GM12878 (cell line): ENCODE data around the gene PLXNB2. TPM values are rescaled to one million over a fixed set of nuclear protein-coding genes. Genes with fewer than 3 reads are reported as not detected.

Experiments used
- ATAC-seq: fragments of 200-7000 bp; cut with Tn5 transposase; 3 replicates; pipeline ENCODE4 v1.9.1; 2020; ENCODE audit warnings: mild to moderate bottlenecking, moderate library complexity
- BruUV-seq: library from RNA; stranded (reverse); fragments of 400-500 nt; replicated peaks from 2 replicates; lab custom pipeline; 2021; lab: Mats Ljungman, UMichigan
- CTCF ChIA-PET: fragments of 300-600 bp; sonication (Branson Sonifier 250); formaldehyde crosslinking; extraction: SDS; loops from one replicate; lab custom pipeline; 2021; ENCODE audit warnings: inconsistent platforms; lab: Yijun Ruan, JAX
- POLR2A ChIA-PET: fragments of 350-600 bp; formaldehyde crosslinking; extraction: SDS; loops from one replicate; lab custom pipeline; 2021; ENCODE audit warnings: inconsistent platforms; lab: Charles Lee
- RAD21 ChIA-PET: fragments of 300-600 bp; sonication (Branson Sonifier 250); formaldehyde crosslinking; loops from one replicate; lab custom pipeline; 2023; ENCODE audit warnings: antibody characterized with exemption; ENCODE audit not compliant: unreplicated experiment; lab: Charles Lee
- SMC1A ChIA-PET: fragments of 300-600 bp; sonication (Branson Sonifier 250); formaldehyde crosslinking; loops from one replicate; lab custom pipeline; 2023; ENCODE audit not compliant: unreplicated experiment, uncharacterized antibody; lab: Charles Lee
- DNase-seq: peaks from one replicate; pipeline ENCODE4 v3.0.0-alpha.2; 2011; ENCODE audit warnings: low read depth, low spot score
- FAIRE-seq: peaks from 3 replicates; lab custom pipeline; 2011; peaks lifted over from hg19 to GRCh38; lab: Jason Lieb, UNC
- H2AFZ ChIP-seq: 2 replicates; pipeline ENCODE4 v1.6.0; 2011; ENCODE audit warnings: low read depth, low read length, control low read depth; ENCODE audit not compliant: control insufficient read depth
- H3K27ac ChIP-seq: 2 replicates; pipeline ENCODE4 v1.5.1; 2011; ENCODE audit warnings: control low read depth; ENCODE audit not compliant: control insufficient read depth, insufficient read depth
- H3K27me3 ChIP-seq, 2 experiments: replicated peaks in 1 of 2; 2 replicates each; pipeline versions ENCODE4 v1.6.0 to v1.6.1; 2011; ENCODE audit warnings: low read length in 1 of 2; ENCODE audit not compliant: control insufficient read depth in 2 of 2, insufficient read depth in 2 of 2
- H3K36me3 ChIP-seq, 2 experiments: 2 replicates each; pipeline ENCODE4 v1.5.1; 2011; ENCODE audit warnings: low read length in 1 of 2; ENCODE audit not compliant: control insufficient read depth in 2 of 2, insufficient read depth in 2 of 2
- H3K4me1 ChIP-seq: 2 replicates; pipeline ENCODE4 v1.6.1; 2011; ENCODE audit warnings: mild to moderate bottlenecking, low read length, moderate library complexity, mixed read lengths; ENCODE audit not compliant: control insufficient read depth, insufficient read depth
- H3K4me2 ChIP-seq: 2 replicates; pipeline ENCODE4 v1.6.0; 2011; ENCODE audit warnings: control low read depth; ENCODE audit not compliant: control insufficient read depth, insufficient read depth
- H3K4me3 ChIP-seq: fragments of 200-600 bp; sonication (generic); 2 replicates; pipeline ENCODE4 v1.5.1; 2016
- H3K79me2 ChIP-seq: 2 replicates; pipeline ENCODE4 v1.6.0; 2011; ENCODE audit warnings: low read length; ENCODE audit not compliant: control insufficient read depth, insufficient read depth
- H3K9ac ChIP-seq: 2 replicates; pipeline ENCODE4 v1.8.0; 2011; ENCODE audit warnings: low read length, control low read depth, mixed read lengths; ENCODE audit not compliant: control insufficient read depth, insufficient read depth
- H3K9me3 ChIP-seq: replicated peaks from 3 replicates; pipeline ENCODE4 v1.5.1; 2011; ENCODE audit warnings: mild to moderate bottlenecking, low read length; ENCODE audit not compliant: control insufficient read depth, insufficient read depth
- H4K20me1 ChIP-seq: 2 replicates; pipeline ENCODE4 v1.6.0; 2011; ENCODE audit not compliant: control insufficient read depth, insufficient read depth
- ESRRA ChIP-seq: IDR thresholded peaks from 2 replicates; pipeline ENCODE4 v1.6.1; 2012; ENCODE audit warnings: mild to moderate bottlenecking, low read length, improper control_type of control experiment
- JUNB ChIP-seq: IDR thresholded peaks from 2 replicates; pipeline ENCODE4 v1.6.1; 2016; ENCODE audit warnings: antibody characterized with exemption, mild to moderate bottlenecking
- MTA2 ChIP-seq: fragments of 450-650 bp; IDR thresholded peaks from 2 replicates; pipeline ENCODE4 v1.6.1; 2016; ENCODE audit warnings: low read depth, mild to moderate bottlenecking, moderate library complexity
- MYB ChIP-seq: fragments of 150-350 bp; IDR thresholded peaks from 2 replicates; pipeline ENCODE4 v1.6.1; 2014; ENCODE audit warnings: mild to moderate bottlenecking, low read depth, low read length, borderline replicate concordance
- NBN ChIP-seq: fragments of 450-650 bp; IDR thresholded peaks from 2 replicates; pipeline ENCODE4 v1.6.1; 2016
- NR2F1 ChIP-seq: fragments of 450-650 bp; conservative IDR thresholded peaks from 2 replicates; pipeline ENCODE4 v1.6.1; 2017; ENCODE audit warnings: mild to moderate bottlenecking
- STAT1 ChIP-seq: fragments of 450-650 bp; conservative IDR thresholded peaks from 2 replicates; pipeline ENCODE4 v1.6.1; 2014; ENCODE audit warnings: antibody characterized with exemption, mild to moderate bottlenecking
- WGBS: methylation state at CpG from one replicate; pipeline ENCODE4 v1.1.6; 2016; ENCODE audit warnings: low lambda C conversion rate; ENCODE audit not compliant: insufficient replicate concordance, insufficient coverage; ENCODE audit errors: missing lambda C conversion rate; 5-methylcytosine and 5-hydroxymethylcytosine counted together
- in situ Hi-C: fragments of 300-500 bp; cut with MboI; formaldehyde crosslinking; loops from 9 replicates; pipeline ENCODE4 v1.14.3; 2018; ENCODE audit warnings: mixed read lengths
- intact Hi-C: fragments of 100-400 bp; cut with micrococcal nuclease; formaldehyde crosslinking; loops from one replicate; pipeline ENCODE4 v1.14.2; 2022; ENCODE audit not compliant: unreplicated experiment
- polyA plus RNA-seq, 11 experiments: library from polyadenylated mRNA; depleted of rRNA in 4 of 11; unstranded in 6 of 11; stranded (reverse) in 5 of 11; fragments of >200 nt; fragmentation: Nextera tagmentation in 4 of 11; fragmentation: Illumina TruSeq in 1 of 11; extraction: Ambion mirVana in 4 of 11; extraction: Trizol in 1 of 11; gene quantifications; 1 replicate in 1 of 11; 2 replicates in 10 of 11; pipeline versions ENCODE4 v1.2.1 to v1.2.3, GENCODE V29; 2011 to 2016; ENCODE audit warnings: inconsistent platforms in 2 of 11, missing spikeins in 2 of 11, low read depth in 1 of 11
- total RNA-seq, 4 experiments: library from RNA; depleted of rRNA in 3 of 4; stranded (reverse); fragments of >200 nt in 3 of 4; fragmentation: Illumina TruSeq in 1 of 4; extraction: Trizol in 1 of 4; gene quantifications; 2 replicates each; pipeline versions ENCODE4 v1.2.1 to v1.2.3, GENCODE V29; 2013 to 2021
- TF ChIP-seq, protein P1 (sequence below): fragments of 150-350 bp; IDR thresholded peaks from 2 replicates; pipeline ENCODE4 v1.6.1; 2016; ENCODE audit warnings: low read depth, low read length
- TF ChIP-seq, protein P2 (sequence below): fragments of 450-650 bp; formaldehyde crosslinking; IDR thresholded peaks from 2 replicates; pipeline ENCODE4 v1.4.0; 2022; ENCODE audit warnings: mild to moderate bottlenecking, moderate library complexity
- TF ChIP-seq, protein P3 (sequence below): IDR thresholded peaks from 2 replicates; pipeline ENCODE4 v1.6.1; 2012; ENCODE audit warnings: low read length, inconsistent platforms
- TF ChIP-seq, protein P4 (sequence below): fragments of 450-650 bp; IDR thresholded peaks from 2 replicates; pipeline ENCODE4 v1.6.1; 2017; ENCODE audit warnings: borderline replicate concordance
- TF ChIP-seq, protein P5 (sequence below): IDR thresholded peaks from 2 replicates; pipeline ENCODE4 v1.6.1; 2012; ENCODE audit warnings: low read depth, low read length, improper control_type of control experiment

The PLXNB2 gene
- total and polyA plus RNA-seq, 10 of the 15 experiments (the other 5 are each of a cell fraction or from before 2014, with no cell fraction given) = 0.68 to 134 (median 41.9) TPM

DNA sequence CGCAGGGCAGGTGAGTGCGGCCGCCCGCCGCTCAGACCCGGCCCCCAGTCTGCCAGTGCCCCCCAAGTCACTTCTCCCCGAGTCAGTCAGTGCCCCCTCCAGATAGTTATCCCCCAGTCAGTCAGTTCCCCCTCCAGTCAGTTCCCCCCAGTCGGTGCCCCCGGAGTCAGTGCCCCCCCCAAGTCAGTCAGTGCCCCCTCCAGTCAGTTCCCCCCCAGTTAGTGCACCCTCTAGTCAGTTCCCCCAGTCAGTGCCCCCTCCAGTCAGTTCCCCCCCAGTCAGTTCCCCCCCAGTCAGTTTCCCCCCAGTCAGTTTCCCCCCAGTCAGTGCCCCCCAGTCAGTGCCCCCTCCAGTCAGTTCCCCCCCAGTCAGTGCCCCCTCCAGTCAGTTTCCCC, 36.1 kb upstream of the PLXNB2 start:
- 0% methylated on average over 8 of the region's 9 CpGs for WGBS
- Histone ChIP-seq H3K79me2 (peaks cover 16% of the 10 kb centered on the region), H3K4me3 (peak overlapping the region; percentile 70), H3K4me2 (no peak overlapping the region), H4K20me1 (0 out of 2 replicates have a peak, but pooled peaks cover 5% of the 10 kb centered on the region), H3K27me3 (no peaks in the 10 kb centered on the region), H2AFZ (peak overlapping the region; percentile 11; the same call in 1 of the 2 replicates), H3K27ac (peak overlapping the region; percentile 55), H3K9me3 (no peaks in the 10 kb centered on the region), H3K4me1 (peaks cover 3% of the 10 kb centered on the region; the same call in 1 of the 2 replicates), H3K36me3 (peaks cover 0 to 4% of the 10 kb centered on the region in 2 experiments; a peak in 1 of 4 replicates), H3K9ac (peak overlapping the region; percentile 68)
- SMC1A ChIA-PET = no interaction called here
- ATAC-seq = no peak
- intact Hi-C loops (no loop called here), in situ Hi-C loops (no loop called here)
- CTCF ChIA-PET = no interaction called here
- POLR2A ChIA-PET = no interaction called here
- TF ChIP-seq STAT1 (no peak), NBN (no peak), MYB (no peak), MTA2 (no peak), ESRRA (no peak), JUNB (no peak), NR2F1 (no peak)
- TF ChIP-seq, protein P1, sequence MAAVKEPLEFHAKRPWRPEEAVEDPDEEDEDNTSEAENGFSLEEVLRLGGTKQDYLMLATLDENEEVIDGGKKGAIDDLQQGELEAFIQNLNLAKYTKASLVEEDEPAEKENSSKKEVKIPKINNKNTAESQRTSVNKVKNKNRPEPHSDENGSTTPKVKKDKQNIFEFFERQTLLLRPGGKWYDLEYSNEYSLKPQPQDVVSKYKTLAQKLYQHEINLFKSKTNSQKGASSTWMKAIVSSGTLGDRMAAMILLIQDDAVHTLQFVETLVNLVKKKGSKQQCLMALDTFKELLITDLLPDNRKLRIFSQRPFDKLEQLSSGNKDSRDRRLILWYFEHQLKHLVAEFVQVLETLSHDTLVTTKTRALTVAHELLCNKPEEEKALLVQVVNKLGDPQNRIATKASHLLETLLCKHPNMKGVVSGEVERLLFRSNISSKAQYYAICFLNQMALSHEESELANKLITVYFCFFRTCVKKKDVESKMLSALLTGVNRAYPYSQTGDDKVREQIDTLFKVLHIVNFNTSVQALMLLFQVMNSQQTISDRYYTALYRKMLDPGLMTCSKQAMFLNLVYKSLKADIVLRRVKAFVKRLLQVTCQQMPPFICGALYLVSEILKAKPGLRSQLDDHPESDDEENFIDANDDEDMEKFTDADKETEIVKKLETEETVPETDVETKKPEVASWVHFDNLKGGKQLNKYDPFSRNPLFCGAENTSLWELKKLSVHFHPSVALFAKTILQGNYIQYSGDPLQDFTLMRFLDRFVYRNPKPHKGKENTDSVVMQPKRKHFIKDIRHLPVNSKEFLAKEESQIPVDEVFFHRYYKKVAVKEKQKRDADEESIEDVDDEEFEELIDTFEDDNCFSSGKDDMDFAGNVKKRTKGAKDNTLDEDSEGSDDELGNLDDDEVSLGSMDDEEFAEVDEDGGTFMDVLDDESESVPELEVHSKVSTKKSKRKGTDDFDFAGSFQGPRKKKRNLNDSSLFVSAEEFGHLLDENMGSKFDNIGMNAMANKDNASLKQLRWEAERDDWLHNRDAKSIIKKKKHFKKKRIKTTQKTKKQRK = no peak
- TF ChIP-seq, protein P2, sequence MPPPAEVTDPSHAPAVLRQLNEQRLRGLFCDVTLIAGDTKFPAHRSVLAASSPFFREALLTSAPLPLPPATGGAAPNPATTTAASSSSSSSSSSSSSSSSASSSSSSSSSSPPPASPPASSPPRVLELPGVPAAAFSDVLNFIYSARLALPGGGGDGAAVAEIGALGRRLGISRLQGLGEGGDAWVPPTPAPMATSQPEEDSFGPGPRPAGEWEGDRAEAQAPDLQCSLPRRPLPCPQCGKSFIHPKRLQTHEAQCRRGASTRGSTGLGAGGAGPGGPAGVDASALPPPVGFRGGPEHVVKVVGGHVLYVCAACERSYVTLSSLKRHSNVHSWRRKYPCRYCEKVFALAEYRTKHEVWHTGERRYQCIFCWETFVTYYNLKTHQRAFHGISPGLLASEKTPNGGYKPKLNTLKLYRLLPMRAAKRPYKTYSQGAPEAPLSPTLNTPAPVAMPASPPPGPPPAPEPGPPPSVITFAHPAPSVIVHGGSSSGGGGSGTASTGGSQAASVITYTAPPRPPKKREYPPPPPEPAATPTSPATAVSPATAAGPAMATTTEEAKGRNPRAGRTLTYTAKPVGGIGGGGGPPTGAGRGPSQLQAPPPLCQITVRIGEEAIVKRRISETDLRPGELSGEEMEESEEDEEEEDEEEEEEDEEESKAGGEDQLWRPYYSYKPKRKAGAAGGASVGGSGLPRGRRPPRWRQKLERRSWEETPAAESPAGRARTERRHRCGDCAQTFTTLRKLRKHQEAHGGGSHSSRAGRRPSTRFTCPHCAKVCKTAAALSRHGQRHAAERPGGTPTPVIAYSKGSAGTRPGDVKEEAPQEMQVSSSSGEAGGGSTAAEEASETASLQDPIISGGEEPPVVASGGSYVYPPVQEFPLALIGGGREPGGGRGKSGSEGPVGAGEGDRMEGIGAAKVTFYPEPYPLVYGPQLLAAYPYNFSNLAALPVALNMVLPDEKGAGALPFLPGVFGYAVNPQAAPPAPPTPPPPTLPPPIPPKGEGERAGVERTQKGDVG (CRISPR knock-in tag) = no peak
- TF ChIP-seq, protein P3, sequence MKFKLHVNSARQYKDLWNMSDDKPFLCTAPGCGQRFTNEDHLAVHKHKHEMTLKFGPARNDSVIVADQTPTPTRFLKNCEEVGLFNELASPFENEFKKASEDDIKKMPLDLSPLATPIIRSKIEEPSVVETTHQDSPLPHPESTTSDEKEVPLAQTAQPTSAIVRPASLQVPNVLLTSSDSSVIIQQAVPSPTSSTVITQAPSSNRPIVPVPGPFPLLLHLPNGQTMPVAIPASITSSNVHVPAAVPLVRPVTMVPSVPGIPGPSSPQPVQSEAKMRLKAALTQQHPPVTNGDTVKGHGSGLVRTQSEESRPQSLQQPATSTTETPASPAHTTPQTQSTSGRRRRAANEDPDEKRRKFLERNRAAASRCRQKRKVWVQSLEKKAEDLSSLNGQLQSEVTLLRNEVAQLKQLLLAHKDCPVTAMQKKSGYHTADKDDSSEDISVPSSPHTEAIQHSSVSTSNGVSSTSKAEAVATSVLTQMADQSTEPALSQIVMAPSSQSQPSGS = no peak
- TF ChIP-seq, protein P4, sequence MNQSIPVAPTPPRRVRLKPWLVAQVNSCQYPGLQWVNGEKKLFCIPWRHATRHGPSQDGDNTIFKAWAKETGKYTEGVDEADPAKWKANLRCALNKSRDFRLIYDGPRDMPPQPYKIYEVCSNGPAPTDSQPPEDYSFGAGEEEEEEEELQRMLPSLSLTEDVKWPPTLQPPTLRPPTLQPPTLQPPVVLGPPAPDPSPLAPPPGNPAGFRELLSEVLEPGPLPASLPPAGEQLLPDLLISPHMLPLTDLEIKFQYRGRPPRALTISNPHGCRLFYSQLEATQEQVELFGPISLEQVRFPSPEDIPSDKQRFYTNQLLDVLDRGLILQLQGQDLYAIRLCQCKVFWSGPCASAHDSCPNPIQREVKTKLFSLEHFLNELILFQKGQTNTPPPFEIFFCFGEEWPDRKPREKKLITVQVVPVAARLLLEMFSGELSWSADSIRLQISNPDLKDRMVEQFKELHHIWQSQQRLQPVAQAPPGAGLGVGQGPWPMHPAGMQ = no peak
- TF ChIP-seq, protein P5, sequence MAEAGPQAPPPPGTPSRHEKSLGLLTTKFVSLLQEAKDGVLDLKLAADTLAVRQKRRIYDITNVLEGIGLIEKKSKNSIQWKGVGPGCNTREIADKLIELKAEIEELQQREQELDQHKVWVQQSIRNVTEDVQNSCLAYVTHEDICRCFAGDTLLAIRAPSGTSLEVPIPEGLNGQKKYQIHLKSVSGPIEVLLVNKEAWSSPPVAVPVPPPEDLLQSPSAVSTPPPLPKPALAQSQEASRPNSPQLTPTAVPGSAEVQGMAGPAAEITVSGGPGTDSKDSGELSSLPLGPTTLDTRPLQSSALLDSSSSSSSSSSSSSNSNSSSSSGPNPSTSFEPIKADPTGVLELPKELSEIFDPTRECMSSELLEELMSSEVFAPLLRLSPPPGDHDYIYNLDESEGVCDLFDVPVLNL = no peak
- BruUV-seq = no TSS peak
- RAD21 ChIA-PET = interaction anchor here (0.6 kb wide), 1 partner anchor 47 kb away, joined by 3 read pairs; no protein-coding TSS in a partner anchor
- no peak for DNase-seq
- FAIRE-seq = no peak
